Ramos (cell line): ENCODE data around the gene CEP89.
"Not testable (repeated sequence)": the region's sequence is repeated elsewhere in the genome, so short reads cannot be mapped to it uniquely, and the experiment has no call there.

Experiments
- in situ Hi-C: fragments of 300-500 bp; cut with MboI; formaldehyde crosslinking; loops from one replicate; pipeline ENCODE4 v1.14.3; 2022; ENCODE audit warnings: low sequenced_read_pairs; ENCODE audit not compliant: unreplicated experiment

The CEP89 gene

GRCh38 chr19:32902448-32902847, 69.3 kb downstream of the CEP89 start:
- in situ Hi-C loops, result no loop called here

- in situ Hi-C loops, result no loop called here
Observed at GRCh38 chr19:32901504-32902161, 70.1 kb downstream of the CEP89 start.

DNA sequence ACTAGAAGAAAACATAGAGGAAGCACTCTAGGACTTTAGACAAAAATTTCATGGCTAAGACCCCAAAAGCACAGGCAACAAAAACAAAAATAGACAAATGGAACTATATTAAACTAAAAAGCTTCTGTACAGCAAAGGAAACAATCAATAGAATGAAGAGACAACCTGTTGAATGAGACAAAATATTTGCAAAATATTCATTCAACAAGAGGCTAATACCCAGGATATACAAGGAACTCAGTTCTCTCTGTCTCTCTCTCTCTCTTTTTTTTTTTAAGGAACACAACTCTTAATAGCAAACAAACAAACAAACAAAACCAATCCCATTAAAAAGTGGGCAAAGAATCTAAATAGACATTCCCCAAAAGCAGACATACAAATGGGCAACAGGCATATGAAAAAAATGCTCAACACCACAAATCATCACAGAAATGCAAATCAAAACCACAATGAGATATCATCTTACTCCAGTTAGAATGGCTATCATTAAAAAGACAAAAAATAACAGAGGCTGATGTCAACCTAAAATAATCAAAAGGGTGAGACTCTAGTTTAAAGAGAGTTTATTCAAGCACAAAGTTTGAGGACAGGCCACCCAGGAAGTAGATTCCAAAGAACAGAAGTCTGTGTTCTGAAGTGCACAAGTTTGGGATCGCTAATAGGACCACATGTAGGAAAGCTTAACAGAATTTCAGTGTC, 75.1 kb downstream of the CEP89 start:
- in situ Hi-C loops, result no loop called here

- in situ Hi-C loops, result no loop called here
Observed at GRCh38 chr19:32895384-32895783, 76.4 kb downstream of the CEP89 start.

- in situ Hi-C loops, result no loop called here
Observed at GRCh38 chr19:32891609-32892008, 80.1 kb downstream of the CEP89 start.

DNA sequence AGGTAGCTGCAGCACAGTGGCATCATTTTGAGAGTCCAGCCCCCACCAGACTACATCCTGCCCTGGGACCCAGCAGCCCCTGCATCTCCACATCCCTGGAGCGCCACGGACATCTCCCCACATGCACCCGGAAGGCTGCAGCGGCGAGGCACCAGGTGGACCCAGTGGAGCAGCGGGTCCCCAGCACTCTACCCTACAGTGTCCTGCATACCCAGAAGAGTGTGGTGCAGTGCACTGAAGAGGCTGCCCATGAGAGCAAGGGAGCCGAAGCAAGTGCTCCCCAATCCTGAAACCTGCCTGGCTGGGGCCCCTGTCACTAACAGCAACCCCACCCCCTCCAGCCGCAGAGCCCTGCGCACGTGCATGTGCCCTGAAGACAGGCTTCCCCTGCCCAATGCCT, 80.9 kb downstream of the CEP89 start:
- in situ Hi-C loops, result no loop called here

DNA sequence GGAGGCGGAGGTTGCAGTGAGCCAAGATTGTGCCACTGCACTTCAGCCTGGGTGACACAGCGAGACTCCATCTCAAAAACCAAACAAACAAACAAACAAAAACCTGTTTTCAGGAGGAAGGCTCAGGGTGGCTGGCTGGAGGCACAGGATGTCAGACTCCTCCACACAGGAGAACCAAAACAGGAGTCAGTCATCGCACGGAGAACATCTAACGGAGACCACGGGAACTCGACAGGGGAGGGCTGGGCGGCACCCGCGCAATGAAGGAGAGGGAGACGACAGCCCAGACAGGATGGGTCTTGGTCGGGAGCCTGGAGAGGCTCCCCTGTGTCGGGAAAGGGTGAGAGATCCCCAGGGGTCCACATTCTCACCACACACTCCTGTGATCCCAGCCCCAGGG, 81.4 kb downstream of the CEP89 start:
- in situ Hi-C loops, result no loop called here

DNA sequence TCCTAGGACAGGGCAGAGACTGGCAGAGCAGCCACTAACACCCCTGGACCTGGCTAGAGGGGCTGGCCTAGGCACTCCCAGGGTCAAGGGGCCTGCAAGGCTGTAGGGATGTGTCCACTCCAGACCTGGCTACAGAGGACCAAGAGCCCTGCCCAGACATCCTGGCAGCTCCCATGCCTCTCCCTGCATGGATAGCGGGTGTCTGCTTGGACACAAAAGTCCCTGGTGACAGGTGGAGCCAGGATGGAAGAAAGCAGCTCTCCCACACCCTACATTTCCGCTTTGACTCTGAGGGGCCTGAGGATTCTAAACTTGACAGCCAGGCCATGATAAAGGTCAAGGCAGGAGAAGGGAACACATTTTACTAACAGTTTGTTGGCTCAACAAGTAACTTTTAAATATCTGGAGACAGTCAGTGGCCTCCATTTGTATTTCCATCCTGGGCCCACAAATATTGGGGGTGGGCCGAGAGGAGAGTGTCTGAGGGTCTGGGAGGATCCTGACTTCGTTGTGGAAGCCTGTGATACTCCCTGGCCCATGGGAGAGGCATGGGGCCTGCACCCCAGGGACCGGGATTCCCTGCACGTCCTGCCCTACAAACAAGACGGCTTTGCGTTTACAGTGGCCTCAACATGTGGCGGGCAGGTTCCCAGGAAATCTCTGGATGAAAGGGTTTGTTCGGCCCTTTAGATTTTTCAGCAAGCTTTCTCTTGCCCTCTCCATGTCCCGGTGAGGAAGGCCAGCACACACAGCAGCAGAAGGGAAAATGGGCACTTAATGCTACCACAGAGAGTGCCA, 82.4 kb downstream of the CEP89 start:
- in situ Hi-C loops, result no loop called here

GRCh38 chr19:32887572-32888215, 84.1 kb downstream of the CEP89 start:
- in situ Hi-C loops, result no loop called here

DNA sequence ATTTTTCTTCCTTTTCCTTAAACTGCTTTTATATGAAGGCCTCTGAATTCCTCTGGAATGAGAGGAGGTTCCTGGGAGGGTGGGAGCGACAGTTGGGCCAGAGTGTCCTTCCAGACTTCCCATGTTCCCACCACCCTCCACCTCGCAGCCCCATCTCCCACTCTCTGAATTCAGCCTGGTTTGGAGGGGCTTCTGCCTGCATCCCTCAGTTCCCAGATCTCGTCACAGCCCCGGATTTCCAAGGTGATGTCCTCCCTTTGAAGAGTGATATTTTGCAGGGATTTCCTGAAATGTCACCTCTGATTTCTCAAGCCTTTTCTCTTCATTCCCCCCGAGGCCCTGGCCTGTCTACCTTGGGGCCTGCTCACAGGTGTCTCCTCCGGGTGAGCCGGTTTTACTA, 85.5 kb downstream of the CEP89 start:
- in situ Hi-C loops, result no loop called here

- in situ Hi-C loops, result not testable (repeated sequence)
Observed at GRCh38 chr19:32885255-32885654, 86.5 kb downstream of the CEP89 start.

DNA sequence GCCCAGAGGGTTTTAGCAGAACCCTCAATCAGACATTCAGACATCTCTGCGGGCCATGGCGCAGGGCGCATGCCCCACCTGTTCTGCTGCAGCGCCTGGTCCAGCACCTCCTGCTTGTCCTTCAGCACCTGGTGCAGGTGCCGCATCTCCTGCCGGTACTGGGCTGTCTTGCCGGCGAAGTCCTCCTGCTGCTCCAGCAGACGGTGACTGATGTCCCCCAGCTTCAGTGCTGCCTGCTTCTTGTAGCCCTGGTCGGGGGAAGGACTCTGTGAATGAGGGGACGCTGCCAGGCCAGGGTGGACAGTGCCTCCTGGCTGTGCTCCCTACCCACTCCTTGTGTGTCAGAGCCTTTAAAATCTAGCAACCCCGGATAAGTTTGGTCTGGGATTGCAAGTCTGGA, 90.0 kb downstream of the CEP89 start:
- in situ Hi-C loops, result no loop called here

DNA sequence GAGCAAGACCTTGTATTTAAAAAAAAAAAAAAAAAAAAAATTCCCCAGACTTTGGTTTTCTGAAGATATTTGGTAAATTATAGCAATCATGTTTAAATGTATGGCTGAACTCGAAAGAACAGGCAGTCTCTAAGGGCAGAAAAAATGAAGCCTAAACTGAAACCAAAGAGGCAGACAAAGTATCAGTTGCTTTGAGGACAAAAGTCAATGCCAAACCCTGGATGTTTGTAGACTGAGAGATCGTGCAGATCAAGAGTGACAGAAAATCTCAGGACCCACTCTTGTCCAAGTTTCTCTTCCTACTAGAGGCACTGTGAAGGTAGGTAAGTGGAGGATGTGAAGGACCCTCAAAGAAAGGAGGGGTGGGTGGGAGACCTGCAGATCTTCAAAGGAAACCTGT, 91.1 kb downstream of the CEP89 start:
- in situ Hi-C loops, result no loop called here

DNA sequence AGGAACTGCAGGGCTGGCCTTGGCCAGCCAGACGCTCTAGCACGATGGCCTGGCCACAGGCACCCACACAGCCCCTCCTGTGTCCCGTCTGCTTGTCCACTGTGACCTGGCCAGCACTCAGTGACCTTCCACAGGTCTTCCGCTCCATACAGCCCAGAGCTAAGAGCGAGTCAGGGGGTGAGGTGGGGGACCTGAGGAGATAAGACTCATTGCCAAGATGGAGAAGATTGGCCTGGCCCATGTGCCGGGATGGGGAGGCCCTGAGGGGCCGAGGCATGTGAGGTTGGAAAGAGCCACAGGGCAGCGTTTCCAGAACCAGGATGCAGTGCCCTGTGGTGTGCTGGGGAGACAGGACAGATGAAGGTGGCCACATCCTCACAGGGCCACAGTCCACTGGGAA, 92.0 kb downstream of the CEP89 start:
- in situ Hi-C loops, result no loop called here

- in situ Hi-C loops, result no loop called here
Observed at GRCh38 chr19:32878988-32879387, 92.8 kb downstream of the CEP89 start.

DNA sequence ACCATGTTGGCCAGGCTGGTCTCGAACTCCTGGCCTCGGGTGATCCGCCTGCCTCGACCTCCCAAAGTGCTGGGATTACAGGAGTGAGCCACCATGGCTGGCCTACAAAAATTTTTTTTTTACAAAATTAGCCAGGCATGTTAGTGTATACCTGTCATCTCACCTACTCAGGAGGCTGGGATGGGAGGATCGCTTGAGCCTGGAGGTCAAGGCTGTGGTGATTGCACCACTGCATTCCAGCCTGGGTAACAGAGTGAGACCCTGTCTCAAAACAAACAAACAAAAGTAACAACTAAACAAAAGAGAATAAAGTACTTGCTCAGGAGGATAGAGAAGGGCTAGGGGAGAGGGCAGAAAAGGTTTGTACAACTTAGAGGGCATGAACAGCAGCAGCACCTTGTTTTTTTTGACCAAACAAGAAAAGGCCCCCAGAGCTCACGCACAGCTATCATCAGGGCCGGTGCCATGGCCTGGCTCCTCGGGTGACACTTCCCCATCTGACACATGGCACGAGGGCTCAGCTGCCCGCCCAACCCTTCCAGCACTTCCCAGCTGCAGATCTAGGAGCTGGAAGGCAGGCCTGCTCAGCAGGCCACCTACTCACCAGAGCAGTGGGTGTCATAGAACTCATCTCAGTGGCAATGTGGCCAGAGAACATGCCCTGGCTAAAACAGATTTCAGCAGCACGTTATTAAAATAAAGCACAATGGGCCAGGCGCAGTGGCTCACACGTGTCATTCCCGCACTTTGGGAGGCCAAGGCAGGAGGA, 93.6 kb downstream of the CEP89 start:
- in situ Hi-C loops, result no loop called here

DNA sequence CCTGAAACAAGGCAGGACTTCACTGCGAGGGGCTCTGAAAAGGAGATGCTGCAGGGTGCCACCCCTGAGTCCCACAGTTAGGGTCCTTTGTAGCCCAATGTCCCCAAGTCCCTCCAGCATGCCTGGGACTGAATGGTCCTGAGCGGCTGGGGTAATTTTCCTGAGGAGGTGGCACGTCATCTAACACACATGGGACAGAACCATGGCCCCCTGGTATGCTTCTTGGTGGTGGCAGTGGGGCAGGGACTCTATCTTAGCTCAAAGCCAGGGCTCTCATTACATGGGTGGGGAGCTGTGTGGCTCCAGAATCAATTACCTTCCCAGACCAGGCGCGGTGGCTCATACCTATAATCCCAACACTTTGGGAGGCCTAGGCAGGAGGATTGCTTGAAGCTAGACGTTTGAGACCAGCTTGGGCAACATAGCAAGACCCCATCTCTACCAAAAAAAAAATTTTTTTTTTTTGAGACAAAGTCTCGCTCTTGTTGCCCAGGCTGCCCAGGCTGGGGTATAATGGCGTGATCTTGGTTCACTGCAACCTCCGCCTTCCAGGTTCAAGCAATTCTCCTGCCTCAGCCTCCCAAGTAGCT, 94.3 kb downstream of the CEP89 start:
- in situ Hi-C loops, result no loop called here

DNA sequence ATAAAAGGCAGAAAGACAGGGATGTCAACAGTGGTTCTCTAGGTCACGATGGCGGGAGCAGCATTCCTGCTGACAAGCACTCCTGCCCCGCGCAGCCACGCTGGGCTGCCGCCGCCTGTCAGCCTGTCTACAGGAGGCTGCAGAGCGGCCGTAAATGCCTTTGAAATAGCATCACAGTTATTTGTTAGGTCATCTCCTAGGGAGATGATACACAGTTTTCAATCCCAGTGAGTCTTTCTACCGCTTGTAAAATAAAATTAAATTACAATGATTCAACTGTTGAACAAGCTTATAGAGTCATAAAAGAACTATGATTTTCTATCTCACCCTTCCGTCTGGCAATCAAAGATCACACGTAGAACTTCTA, 94.9 kb downstream of the CEP89 start:
- in situ Hi-C loops, result no loop called here

DNA sequence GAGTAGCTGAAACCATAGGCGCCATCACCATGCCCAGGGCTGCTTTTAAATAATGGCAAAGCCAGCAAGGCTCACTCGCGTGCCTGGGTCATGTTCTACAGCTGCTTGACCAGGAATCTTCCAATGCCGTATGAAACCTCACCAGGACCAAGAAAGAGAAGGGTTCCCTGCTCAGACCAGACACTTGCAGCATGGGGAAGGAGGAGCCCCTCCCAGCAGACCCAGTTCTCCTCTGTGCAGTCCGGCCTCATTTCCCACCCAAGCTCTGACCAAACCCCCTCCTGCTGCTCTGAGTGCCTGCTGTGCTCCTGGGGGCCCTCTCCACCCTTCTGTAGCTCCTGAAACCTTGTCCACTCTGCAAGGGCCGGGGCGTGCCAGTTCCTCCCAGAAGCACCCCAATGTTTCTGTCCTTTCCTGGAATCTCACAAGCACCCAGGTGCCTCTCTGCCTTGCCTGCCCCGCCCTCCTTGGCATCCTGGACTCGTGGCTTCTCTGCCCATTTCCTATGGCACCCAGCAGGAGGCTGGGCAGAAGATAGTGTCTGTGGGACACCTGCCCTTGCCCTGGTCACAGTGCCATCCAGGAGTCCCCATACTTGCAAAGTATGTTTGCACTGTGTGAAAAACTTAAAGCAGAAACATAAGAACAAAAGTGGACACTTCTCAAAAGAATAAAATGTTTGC, 95.4 kb downstream of the CEP89 start:
- in situ Hi-C loops, result no loop called here
